HG03135 (cell line): Measurements from ENCODE around the gene AARSD1.
"Not testable (repeated sequence)": the region's sequence is repeated elsewhere in the genome, so short reads cannot be mapped to it uniquely, and the experiment has no call there.

Experiments used
- ATAC-seq: cut with Tn5 transposase; IDR thresholded peaks from one replicate; pipeline ENCODE4 v1.9.1; 2021; ENCODE audit warnings: mild to moderate bottlenecking, moderate library complexity; ENCODE audit not compliant: unreplicated experiment

Gene AARSD1

GRCh38 chr17:42920106-42920900, 44.0 kb downstream of the AARSD1 start:
- no peak for ATAC-seq

GRCh38 chr17:42919522-42920077, 44.7 kb downstream of the AARSD1 start:
- not testable (repeated sequence) for ATAC-seq

- ATAC-seq: no peak
Measured at GRCh38 chr17:42918902-42919521, 45.2 kb downstream of the AARSD1 start.

- ATAC-seq: no peak
Measured at GRCh38 chr17:42917236-42917603, 47.0 kb downstream of the AARSD1 start.

- ATAC-seq: not testable (repeated sequence)
Measured at GRCh38 chr17:42916388-42917235, 47.6 kb downstream of the AARSD1 start.

GRCh38 chr17:42915288-42915687, 49.0 kb downstream of the AARSD1 start:
- ATAC-seq: not testable (repeated sequence)

- no peak for ATAC-seq
Measured at GRCh38 chr17:42913981-42914617, 50.2 kb downstream of the AARSD1 start.

GRCh38 chr17:42913522-42913921, 50.7 kb downstream of the AARSD1 start:
- no peak for ATAC-seq

- no peak for ATAC-seq
Measured at GRCh38 chr17:42908872-42909700, 55.2 kb downstream of the AARSD1 start.

- ATAC-seq: no peak
Measured at GRCh38 chr17:42906772-42907446, 57.3 kb downstream of the AARSD1 start.

GRCh38 chr17:42904110-42904469, 60.2 kb downstream of the AARSD1 start:
- no peak for ATAC-seq

- ATAC-seq: no peak
Measured at GRCh38 chr17:42901535-42902229, 62.6 kb downstream of the AARSD1 start.
